ENCODE results near the gene MS4A12.
"Not testable (repeated sequence)": the region's sequence is repeated elsewhere in the genome, so short reads cannot be mapped to it uniquely, and the experiment has no call there.

Gene MS4A12, protein sequence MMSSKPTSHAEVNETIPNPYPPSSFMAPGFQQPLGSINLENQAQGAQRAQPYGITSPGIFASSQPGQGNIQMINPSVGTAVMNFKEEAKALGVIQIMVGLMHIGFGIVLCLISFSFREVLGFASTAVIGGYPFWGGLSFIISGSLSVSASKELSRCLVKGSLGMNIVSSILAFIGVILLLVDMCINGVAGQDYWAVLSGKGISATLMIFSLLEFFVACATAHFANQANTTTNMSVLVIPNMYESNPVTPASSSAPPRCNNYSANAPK

DNA sequence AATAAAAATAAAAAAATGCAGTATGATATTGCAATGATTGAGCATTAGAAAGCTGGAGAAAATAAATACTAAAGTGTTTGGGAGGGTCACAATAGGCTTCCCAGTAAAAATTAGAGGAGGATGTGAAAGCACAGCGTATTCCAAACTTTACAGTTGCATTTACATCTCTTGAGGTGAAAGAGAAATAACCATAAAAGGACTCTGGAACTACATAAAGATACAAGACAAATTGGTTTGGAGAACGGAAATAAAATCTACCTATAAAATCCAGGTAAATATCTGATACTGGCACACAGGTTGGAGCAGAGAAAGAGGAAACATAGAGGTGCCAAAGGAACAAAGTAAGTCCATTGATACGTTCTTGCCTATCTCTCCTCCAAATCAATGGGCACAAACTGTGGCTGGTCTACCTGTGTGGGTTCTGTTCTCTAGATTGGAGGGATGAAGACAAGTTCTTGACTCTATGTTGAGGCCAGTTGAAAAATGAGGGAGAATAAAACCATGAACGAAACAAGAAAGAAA is at the start of gene MS4A12:
Gene MS4A12 (plus strand): TSS at position 291 of the 522 bp plus-strand sequence. CDS start 4,541 bp downstream, outside the sequence.
- DNase-seq: no peak

DNA sequence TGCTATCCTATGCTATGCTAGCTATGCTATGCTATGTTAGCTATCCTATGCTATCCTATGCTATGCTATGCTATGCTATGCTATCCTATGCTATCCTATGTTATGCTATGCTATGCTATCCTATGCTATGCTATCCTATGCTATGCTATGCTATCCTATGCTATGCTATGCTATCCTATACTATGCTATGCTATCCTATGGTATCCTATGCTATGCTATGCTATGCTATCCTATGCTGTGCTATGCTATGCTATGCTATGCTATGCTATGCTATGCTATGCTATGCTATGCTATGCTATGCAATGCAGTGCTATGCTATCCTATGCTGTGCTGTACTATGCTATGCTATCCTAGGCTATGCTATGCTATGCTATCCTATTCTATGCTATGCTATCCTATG is 45.5 kb upstream of the MS4A12 start:
- no peak for DNase-seq

DNA sequence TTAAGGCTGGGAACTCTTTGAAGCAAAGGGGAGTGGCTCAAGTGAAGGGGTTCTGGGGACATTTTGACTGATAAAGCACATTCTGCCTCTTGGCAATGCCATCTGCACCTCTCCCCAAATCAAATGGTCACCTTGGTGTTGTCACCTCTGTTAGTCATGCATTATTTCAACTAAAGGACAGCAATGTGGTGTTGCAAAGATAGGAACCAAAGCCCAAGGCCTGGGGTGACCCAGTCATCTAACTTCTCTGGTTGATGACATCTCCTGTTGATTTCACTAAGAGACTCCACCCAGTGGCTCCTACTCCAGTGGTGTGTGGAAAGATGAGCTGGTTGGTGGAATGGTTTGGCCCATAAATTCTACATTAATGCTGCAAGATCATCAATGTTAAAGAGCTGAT is 44.7 kb upstream of the MS4A12 start:
- DNase-seq: no peak

DNA sequence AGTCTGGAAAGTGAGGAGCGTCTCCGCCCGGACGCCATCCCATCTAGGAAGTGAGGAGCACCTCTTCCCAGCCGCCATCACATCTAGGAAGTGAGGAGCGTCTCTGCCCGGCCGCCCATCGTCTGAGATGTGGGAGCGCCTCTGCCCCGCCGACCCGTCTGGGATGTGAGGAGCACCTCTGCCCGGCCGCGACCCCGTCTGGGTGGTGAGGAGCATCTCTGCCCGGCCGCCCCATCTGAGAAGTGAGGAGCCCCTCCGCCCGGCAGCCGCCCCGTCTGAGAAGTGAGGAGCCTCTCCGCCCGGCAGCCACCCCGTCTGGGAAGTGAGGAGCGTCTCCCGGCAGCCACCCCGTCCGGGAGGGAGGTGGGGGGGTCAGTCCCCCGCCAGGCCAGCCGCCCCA is 41.4 kb upstream of the MS4A12 start:
- not testable (repeated sequence) for DNase-seq

DNA sequence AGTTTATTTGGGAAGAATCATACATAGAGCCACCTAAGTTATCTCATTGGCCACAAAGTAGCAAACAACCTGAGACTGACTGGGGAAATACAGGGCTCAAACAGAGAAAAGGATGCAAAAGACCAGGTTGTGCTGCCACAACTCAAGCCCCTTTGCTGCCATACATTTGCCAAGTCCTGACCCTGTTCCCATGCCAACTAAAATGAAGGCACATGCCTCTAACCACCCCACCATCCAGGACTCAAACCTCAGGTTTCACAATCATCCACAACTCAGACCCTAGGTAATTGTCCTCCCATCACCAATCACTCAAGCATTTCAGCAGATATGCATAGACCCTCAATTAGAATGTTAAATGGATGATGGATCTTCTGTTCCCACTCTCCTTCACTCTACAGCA is 38.4 kb upstream of the MS4A12 start:
- DNase-seq: no peak

DNA sequence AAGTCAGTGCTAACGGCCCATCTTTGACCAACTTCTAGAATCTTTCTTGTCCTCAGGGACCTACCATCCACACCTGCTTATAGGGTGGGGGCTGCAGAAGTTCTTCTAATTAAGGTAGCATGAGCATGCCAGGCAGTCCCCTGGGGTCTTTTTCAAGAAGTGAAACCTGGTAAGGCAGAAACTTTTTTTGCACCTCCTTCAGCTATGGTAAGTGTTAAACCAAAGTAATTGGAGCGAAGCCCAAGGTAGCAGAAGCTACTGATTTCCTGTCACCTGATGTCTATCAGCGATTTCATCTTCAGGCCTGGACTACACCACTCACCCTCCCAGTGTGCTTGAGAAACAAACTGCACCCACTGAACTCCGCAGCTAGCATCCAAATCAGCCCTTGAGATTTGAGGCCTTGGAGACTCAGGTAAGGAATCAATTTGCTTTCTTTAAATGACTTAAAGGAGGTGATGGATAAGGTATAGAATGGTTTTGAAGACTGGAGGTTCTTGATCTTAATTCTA is 37.0 kb upstream of the MS4A12 start, which contains the start of gene MS4A1:
Gene MS4A1 (plus strand): TSS at position 317 of the 512 bp plus-strand sequence. CDS start 6,528 bp downstream, outside the sequence.
- no peak for DNase-seq

DNA sequence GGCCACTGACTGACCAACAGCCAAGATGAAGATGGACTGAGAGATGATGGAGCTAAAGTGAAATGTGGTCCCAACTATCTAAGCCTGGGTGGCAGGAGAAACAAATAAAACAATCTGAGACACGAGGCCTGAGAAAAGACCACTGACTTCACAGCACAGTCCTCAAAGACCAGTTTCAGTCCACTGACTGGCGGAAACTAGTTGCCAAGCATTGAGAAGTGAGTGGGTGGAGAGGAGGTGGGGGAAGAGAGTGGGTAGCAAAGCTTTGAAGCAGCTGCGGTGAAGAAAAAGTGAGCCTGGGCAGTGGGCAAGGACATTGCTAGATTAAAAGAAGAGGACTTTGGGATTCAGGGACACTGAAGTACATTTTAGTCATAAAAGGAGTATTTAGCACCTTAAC is 35.0 kb upstream of the MS4A12 start:
- DNase-seq: no peak

DNA sequence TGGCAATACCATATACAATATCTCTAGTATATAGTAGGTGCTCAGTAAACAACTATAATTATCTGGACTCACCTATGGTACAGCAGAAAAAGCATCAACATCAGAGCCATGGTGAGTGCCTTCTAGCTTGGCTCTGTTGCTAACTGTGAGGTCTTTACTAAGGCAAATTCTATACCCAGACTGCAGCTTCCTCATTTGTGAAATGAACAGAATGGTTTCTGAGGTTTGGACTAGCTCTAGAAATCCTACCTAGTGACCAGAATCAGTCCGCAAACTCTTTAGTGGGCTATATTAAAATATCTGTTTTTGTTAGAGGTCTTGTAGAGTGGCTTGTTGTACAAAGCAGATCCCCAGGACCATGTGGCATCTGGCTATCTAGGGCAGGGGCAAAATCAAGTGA is 33.2 kb upstream of the MS4A12 start:
- no peak for DNase-seq

DNA sequence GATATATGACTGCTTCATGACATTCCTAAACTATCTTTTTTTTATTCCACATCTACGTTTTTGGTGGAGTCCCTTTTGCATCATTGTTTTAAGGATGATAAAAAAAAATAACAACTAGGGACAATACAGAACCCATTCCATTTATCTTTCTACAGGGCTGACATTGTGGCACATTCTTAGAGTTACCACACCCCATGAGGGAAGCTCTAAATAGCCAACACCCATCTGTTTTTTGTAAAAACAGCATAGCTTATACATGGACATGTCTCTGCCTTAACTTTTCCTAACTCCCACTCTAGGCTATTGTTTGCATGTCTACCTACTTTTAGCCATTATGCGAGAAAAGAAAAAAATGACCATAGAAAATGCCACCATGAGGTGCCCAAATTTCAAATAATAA is 23.7 kb upstream of the MS4A12 start:
- no peak for DNase-seq

DNA sequence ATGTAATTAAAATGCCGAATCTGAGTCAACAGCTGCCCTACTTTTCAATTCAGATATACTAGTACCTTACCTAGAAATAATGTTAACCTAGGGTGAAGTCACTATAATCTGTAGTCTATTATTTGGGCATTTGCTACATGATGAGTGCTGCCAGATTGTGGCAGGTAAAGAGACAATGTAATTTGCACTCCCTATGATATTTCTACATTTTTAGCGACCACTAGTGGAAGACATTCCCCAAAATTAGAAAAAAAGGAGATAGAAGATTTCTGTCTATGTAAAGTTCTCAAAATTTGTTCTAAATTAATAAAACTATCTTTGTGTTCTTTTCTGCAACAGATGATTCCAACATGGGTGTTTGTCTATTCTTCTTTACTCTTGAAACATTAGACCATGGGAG is 22.9 kb upstream of the MS4A12 start:
- DNase-seq: no peak

DNA sequence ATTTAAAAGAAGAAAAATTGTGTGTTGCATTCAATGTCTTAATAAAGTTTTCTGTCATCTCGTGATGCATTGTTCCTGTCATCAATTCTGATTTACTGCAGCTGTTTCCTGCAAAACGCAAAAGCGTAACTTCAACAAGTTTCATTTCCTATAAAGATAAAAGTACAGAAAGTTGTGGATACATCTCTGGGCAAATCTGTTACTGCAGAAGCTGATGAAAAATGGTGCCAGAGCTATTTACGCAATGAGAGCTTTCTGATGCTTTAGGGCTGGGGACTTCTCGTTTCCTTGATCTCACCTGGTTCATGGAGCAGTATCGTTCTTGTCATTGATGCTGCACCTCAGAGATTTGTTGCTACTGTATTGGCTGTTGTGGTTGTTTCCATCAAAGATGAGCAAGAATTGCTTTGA is 15.5 kb upstream of the MS4A12 start:
- DNase-seq: no peak

DNA sequence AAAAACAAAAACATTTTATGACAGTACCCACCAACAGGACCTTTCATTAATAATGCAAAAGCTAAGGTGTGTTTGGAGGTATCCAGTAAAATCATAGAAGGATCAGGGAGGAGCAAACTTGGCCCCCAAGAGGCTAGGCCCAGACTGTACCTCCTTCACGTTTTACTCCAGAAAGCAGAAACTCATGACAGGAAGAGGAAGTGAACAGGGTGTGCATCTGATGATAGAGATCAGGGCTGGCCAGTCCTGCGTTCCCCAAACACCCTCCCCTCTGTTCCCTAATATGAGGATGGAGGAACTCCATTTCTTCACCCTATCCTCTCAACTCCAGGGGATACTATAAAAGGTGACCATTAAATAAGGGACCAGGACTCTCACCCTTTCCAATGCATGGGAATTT is 10.2 kb upstream of the MS4A12 start:
- no peak for DNase-seq

DNA sequence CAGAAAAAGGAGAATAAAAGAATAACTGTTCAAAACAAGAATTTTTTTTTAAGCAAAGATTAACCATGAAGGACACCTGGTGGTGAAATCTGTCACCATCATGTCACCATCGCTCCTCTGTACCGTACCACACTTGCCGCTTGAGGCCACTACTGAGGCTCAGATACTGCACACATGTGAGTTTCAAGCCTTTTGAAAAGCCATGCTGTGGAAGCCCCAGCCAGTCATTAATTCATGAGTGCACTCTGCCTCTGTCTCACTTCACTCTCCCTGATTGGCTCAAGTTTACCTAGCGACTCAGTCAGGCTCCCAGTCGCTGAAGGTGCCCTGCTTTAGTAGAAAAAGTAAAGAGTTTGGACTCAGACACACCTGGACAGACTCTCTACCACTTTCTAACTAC is 6.6 kb upstream of the MS4A12 start:
- no peak for DNase-seq

DNA sequence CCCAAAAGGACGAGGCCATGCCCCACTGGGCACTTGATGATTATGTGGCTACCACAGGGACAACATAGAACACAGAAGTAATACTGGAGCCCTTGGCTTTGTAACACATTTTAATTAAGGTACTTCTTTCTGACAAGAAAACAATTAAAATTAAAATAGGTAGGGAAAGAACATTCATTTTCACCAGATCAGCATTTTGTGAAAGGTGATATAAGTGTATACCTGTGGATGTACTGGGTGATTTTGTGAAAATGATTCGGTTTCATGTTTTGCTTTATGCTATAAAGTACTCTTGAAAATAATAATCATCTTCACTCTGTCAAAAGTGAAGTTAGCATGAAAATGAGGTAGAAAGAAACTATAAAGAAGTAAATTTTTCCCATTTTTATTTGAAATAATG is 876 bp downstream of the MS4A12 start:
- DNase-seq: no peak

DNA sequence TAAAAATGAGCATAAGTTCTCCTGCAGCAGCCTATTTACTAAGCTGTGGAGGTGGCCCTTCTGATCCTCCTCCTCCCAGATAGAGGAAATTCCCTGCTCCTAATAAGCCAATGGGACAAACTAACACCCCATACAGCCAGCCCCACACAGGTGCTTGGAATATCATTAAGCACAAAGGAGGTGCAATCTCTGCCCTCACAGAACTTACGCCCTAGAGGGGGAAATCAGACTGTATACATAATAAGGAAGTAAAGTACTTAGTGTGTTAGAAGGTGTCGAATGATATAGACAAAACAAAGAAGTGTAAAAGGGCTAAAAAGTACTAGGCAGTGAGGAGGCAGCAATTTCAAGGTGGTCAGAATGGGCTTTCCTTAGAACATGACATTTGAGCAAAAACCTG is 5.8 kb downstream of the MS4A12 start:
- no peak for DNase-seq

DNA sequence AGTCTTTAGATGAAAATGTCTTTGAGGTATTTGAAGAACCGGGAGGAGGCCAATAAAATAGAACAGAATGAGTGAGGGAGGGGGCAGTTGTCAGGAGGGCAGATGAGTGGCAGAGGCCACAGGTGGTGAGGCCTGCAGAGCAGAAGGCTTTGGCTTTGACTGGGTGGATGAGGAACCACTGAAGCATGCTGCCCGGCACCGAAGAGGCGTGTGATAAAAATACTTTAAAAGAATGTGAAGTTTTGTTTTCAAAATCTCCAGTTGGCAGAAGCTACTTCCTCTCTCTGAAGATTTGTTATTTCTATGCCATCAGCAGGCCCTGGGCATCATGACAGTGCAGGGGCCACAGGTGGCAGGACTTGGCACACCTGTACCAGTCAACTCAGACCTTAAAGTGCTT is 6.3 kb downstream of the MS4A12 start:
- no peak for DNase-seq

DNA sequence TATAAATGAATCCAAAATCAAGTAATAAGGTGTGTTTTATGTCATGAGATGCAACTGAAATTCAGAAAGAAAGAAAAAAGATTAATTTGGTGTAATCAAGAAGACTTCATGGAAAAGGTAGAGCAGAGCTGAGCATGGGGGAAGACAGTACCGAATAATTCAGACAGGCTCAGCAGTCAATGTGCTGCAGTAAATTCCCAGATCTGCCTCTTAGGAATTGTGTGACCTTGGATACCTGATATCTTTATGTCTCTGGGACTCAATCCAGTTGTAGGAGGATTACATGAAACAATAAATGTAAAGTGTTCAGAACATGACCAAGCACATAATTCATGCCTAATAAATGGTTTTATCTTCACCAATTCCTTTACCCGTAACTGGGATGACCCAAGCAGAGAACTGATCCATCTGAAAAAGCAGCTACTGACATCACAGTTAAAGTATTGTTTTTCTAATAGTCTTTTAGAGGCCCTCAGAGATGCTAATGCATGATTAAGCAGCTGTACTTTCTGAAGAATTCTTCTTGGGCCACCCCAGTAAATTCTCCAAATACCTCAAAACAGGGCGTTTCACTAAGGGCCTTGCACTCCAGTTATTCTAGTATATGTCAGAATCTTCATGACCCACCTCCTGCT is 7.8 kb downstream of the MS4A12 start:
- no peak for DNase-seq

DNA sequence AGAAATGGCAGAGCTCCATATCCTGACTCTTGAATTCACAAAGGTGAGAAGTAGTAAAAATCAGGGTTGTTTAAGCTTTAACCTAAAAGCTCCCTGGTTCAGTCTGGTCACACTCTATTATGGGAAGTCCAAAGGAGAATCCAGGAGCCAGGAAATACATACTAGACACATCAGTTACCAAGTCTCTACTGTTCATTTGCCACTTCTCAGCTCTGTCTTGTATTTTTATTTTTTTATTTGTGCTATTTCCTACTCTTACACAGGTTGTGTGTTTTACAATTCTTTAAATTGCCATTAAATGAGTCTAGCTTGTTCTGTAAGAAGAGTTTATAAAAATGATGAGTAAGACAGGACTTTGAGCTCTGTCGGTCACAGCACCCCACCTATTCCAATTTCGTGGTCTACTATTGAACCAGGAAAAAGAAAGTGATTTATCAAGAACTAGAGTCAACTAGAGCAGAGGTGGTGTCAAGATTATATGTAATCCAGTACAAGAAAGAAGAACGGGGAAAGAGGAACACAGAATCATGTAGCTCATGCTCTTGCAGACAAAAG is 9.7 kb downstream of the MS4A12 start:
- DNase-seq: no peak

DNA sequence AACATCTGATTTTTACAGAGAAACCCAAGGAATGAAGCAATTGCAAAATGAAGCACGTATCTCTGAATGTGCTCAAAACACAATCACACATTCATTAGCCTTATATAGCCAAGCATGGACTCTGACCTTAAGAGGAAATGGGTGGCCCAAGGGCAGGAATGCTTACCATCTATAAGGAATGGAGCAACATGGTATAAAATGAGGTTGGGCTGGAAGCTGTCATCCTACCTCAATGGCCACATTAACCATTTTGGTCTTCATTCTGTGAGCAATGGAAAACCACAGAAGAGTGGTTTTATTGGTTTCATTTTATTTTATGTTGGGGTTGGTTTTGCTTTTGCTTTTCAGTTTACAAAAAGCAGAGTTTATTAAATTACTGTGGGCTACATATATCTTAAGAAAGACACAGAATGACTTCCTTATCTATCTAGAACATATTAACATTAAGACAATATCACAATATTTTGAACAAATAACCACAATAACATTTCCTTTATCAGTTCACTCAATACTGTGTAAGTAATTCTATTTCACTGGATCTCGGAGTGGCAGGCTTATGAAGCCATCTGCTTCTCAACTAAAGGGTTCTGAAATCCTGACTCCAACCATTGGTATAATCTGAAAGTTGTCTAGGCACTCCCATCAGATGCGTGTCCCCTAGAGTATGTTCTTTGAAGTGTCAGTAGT is 11.8 kb downstream of the MS4A12 start:
- DNase-seq: no peak

DNA sequence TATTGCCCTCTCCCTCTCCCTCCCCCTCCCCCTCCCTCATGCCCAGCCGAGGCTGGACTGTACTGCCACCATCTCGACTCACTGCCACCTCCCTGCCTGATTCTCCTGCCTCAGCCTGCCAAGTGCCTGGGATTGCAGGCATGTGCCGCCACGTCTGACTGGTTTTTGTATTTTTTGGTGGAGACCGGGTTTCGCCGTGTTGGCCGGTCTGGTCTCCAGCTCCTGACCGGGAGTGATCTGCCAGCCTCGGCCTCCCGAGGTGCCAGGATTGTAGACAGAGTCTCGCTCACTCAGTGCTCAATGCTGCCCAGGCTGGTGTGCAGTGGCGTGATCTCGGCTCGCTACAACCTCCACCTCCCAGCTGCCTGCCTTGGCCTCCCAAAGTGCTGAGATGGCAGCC is 17.0 kb downstream of the MS4A12 start:
- DNase-seq: not testable (repeated sequence)

DNA sequence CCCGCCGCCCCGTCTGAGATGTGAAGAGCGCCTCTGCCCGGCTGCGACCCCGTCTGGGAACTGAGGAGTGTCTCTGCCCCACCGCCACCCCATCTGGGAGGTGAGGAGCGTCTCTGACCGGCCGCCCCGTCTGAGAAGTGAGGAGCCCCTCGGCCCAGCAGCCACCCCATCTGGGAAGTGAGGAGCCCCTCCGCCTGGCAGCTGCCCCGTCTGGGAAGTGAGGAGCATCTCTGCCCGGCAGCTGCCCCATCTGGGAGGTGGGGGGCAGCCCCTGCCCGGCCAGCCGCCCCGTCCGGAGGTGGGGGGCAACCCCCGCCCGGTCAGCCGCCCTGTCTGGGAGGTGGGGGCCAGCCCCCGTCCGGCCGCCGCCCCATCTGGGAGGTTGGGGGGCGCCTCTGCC is 17.6 kb downstream of the MS4A12 start:
- not testable (repeated sequence) for DNase-seq

DNA sequence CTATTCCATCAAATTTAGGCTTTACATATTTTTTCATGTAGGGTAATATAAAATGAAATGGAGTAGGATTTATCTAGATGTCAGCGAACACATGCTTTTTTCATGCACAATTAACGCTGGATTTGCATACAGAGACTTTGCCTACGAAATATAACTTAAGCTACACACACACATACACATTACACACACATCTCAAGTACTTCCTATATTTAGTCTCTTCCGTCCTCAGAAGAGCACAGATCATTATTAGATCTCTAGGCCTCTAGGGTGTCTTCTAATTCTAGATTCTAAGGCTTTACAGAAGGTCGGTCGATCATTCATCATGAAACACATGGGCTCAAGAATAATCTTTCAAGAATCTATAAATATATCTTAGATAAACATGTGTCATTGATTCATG is 18.8 kb downstream of the MS4A12 start:
- no peak for DNase-seq

DNA sequence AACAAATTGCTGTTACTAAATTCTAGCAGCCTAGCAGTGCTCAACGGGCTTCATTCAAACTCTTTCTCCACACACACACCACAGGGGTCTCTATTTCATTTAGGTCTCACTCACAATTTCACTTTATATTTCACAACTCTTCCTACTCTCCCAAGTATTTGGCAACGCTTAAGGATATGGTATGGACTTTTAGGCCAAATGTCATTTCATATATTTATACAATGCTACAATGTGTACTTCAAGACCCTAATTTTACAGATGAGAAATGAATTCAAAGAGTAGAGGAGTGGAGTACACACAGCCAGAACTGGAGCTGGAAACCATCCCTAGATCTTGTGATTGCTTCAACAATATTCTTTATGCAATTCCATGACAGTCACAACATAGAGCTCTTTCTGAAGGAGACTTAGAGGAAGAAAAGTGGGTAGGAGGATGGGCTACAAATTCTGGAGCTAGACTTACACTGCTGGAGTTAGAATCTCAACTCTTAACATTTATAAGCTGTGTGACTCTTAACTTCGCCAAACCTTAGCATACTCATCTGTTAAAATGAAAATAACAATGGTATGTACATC is 20.2 kb downstream of the MS4A12 start:
- no peak for DNase-seq
